Left ventricle myocardium superior (tissue), 1 donor: ENCODE measurements around the gene ATP6V1G3. TPM values are rescaled to one million over a fixed set of nuclear protein-coding genes. Genes with fewer than 3 reads are reported as not detected.

Source experiments
- total RNA-seq: library from RNA; stranded (reverse); fragmentation: NEBNext Ultra II Directional; extraction: Animal tissue kit (Norgen Biotek cat#: 25700); gene quantifications from one replicate; pipeline ENCODE4 v1.2.1, GENCODE V29; 2021
- donor health status: DM: no; HTN: yes; CAD: no; lungs with severe emphysema.

Gene ATP6V1G3
- total RNA-seq, 1 donor from 2014 or later: not detected

Other genes with a start within 250 kb of the ATP6V1G3 start
- 6.9 TPM for gene PTPRC, start 98.4 kb upstream of the ATP6V1G3 start, total RNA-seq